K562 (cell line): ENCODE measurements around the gene SPTBN4. TPM values are rescaled to one million over a fixed set of nuclear protein-coding genes. Genes with fewer than 3 reads are reported as not detected.

Experiments used
- E4F1 ChIP-seq: fragments of 250-450 bp; sonication (Bioruptor Pico); IDR thresholded peaks from 2 replicates; pipeline ENCODE4 v1.5.0; 2021; ENCODE audit warnings: mild to moderate bottlenecking, borderline replicate concordance
- FOXP1 ChIP-seq: sonication (generic); formaldehyde crosslinking; IDR thresholded peaks from 2 replicates; pipeline ENCODE4 v1.8.0; 2022; ENCODE audit warnings: mild to moderate bottlenecking, missing genetic modification reagents
- GABPA ChIP-seq: fragments of 200-800 bp; sonication (Bioruptor generic); conservative IDR thresholded peaks from 2 replicates; pipeline ENCODE4 v1.6.1; 2016; ENCODE audit warnings: low read depth, missing genetic modification characterization, missing compliant biosample characterization
- MECOM ChIP-seq: fragments of 250-450 bp; sonication (Bioruptor Pico); IDR thresholded peaks from 2 replicates; pipeline ENCODE4 v1.8.0; 2022; ENCODE audit warnings: inconsistent platforms
- SPI1 ChIP-seq: IDR thresholded peaks from 2 replicates; pipeline ENCODE4 v1.6.1; 2011; ENCODE audit warnings: low read depth, low read length, control low read depth, borderline replicate concordance
- ZBTB7A ChIP-seq: IDR thresholded peaks from 2 replicates; pipeline ENCODE4 v1.6.1; 2011; ENCODE audit warnings: low read depth, mild to moderate bottlenecking, low read length, moderate library complexity, borderline replicate concordance; ENCODE audit not compliant: control insufficient read depth
- ZNF280A ChIP-seq: fragments of 450-650 bp; IDR thresholded peaks from 2 replicates; pipeline ENCODE4 v1.6.1; 2018; ENCODE audit warnings: mild to moderate bottlenecking, low read depth; ENCODE audit not compliant: partially characterized antibody
- ZNF384 ChIP-seq: IDR thresholded peaks from 2 replicates; pipeline ENCODE4 v1.6.1; 2012; ENCODE audit warnings: low read depth, low read length, improper control_type of control experiment
- polyA plus RNA-seq, 8 experiments: library from polyadenylated mRNA; depleted of rRNA in 4 of 8; stranded (reverse) in 5 of 8; unstranded in 3 of 8; fragments of >200 nt; fragmentation: Nextera tagmentation in 2 of 8; fragmentation: Illumina TruSeq in 1 of 8; extraction: Ambion mirVana in 2 of 8; extraction: Trizol in 1 of 8; gene quantifications; 2 replicates each; pipeline versions ENCODE4 v1.2.1 to v1.2.3, GENCODE V29; 2011 to 2014; ENCODE audit warnings: inconsistent platforms in 1 of 8, missing spikeins in 1 of 8
- total RNA-seq, 7 experiments: library from RNA; depleted of rRNA in 6 of 7; stranded (reverse); fragments of >200 nt in 6 of 7; fragmentation: Illumina TruSeq in 2 of 7; extraction: Trizol in 2 of 7; gene quantifications; 2 replicates each; pipeline versions ENCODE4 v1.2.1 to v1.2.3, GENCODE V29; 2011 to 2021; ENCODE audit warnings: low replicate concordance in 1 of 7

The SPTBN4 gene
- total and polyA plus RNA-seq, 9 of the 15 experiments (the other 6 are each of a cell fraction or from before 2014, with no cell fraction given): 0.01 to 1.5 (median 0.86) TPM

- 0 out of 2 replicates have a peak, but pooled peaks have one; percentile 24 for TF ChIP-seq FOXP1
- peak; percentile 35; the same call in 1 of the 2 replicates for TF ChIP-seq SPI1
- no peak for TF ChIP-seq E4F1 (CRISPR knock-in tag)
- 0 out of 2 replicates have a peak, but pooled peaks have one; percentile 20 for TF ChIP-seq GABPA (tag)
- 0 out of 2 replicates have a peak, but pooled peaks have one; percentile 35 for TF ChIP-seq ZNF384
- no peak for TF ChIP-seq ZNF280A
- TF ChIP-seq ZBTB7A: 0 out of 2 replicates have a peak, but pooled peaks have one; percentile 37
- TF ChIP-seq MECOM (CRISPR knock-in tag): 0 out of 2 replicates have a peak, but pooled peaks have one; percentile 23
These were observed 58.6 kb downstream of the SPTBN4 start (continued) for GRCh38 chr19:40525234-40526051.
